ENCODE measurements around the gene NEURL1B. TPM values are rescaled to one million over a fixed set of nuclear protein-coding genes. Genes with fewer than 3 reads are reported as not detected.

The NEURL1B gene
- total RNA-seq, 4 donors from 2014 or later = 33.6 to 98.8 (median 93.2) TPM

DNA sequence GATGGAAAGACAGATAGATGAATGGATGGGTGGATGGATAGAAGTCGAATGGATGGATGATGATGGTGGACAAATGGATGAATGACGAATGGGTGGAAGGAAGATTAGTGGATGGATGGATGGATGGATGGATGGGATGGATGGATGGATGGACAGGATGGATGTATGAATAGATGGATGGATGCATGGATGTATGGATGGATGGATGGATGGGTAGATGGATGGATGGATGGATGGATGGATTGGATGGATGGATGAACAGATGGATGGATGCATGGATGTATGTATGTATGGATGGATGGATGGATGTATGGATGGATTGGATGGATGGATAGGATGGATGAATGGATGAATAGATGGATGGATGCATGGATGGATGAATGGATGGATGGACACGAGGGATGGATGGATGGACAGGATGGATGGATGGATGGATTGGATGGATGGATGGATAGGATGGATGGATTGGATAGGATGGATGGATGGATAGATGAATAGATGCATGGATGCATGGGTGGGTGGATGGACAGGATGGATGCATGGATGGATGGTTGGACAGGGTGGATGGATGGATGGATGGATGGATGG is 77.6 kb downstream of the NEURL1B start:
- no peaks in the 10 kb centered on the region for H3K36me3 ChIP-seq
- H3K4me1 ChIP-seq = peaks cover 0 to 65% (median 30%) of the 10 kb centered on the region in 4 donors
- WGBS, 2 donors = 98 to 99% methylated on average over 3 of the region's 3 CpGs
- TF ChIP-seq, protein P1, sequence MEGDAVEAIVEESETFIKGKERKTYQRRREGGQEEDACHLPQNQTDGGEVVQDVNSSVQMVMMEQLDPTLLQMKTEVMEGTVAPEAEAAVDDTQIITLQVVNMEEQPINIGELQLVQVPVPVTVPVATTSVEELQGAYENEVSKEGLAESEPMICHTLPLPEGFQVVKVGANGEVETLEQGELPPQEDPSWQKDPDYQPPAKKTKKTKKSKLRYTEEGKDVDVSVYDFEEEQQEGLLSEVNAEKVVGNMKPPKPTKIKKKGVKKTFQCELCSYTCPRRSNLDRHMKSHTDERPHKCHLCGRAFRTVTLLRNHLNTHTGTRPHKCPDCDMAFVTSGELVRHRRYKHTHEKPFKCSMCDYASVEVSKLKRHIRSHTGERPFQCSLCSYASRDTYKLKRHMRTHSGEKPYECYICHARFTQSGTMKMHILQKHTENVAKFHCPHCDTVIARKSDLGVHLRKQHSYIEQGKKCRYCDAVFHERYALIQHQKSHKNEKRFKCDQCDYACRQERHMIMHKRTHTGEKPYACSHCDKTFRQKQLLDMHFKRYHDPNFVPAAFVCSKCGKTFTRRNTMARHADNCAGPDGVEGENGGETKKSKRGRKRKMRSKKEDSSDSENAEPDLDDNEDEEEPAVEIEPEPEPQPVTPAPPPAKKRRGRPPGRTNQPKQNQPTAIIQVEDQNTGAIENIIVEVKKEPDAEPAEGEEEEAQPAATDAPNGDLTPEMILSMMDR (IDR thresholded peaks at IDR 0.05) = no peak
- TF ChIP-seq POLR2A (IDR thresholded peaks at IDR 0.05) = no peak
- no peak overlapping the region for H3K27ac ChIP-seq
- DNase-seq (ENCODE audit: low spot score in 2 of 2) = no peak
- no peaks in the 10 kb centered on the region for H3K9me3 ChIP-seq
- no peak overlapping the region for H3K4me3 ChIP-seq
- no peaks in the 10 kb centered on the region for H3K27me3 ChIP-seq

DNA sequence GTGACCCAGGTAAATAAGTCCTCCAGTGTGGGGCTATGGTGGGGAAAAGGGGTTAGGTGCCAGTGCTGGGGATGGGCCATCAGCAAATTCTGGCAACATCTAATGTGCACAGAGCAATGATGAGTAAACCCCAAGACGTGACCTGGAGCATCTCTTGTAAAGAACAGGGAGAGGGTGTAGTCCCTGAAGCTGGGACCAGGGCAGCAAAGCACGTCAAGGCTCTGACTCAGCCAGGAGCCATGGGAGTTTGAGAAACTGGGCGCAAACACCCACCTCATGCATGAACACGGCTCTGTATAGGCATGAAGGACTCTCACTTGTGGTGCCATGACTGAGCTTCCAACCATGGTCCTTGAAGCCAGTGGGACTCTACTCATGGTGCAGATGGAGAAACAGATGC is 78.1 kb downstream of the NEURL1B start:
- TF ChIP-seq EP300 (IDR thresholded peaks at IDR 0.05) (no peak), POLR2A (IDR thresholded peaks at IDR 0.05) (no peak)
- TF ChIP-seq, protein P1 (IDR thresholded peaks at IDR 0.05) = no peak
- H3K36me3 ChIP-seq = no peaks in the 10 kb centered on the region
- H3K4me1 ChIP-seq = peaks cover 0 to 65% (median 28%) of the 10 kb centered on the region in 4 donors
- H3K27me3 ChIP-seq = no peaks in the 10 kb centered on the region
- no peak for DNase-seq (ENCODE audit: low spot score in 2 of 2)
- WGBS, 2 donors = 93 to 95% methylated on average over 4 of the region's 4 CpGs
- H3K9me3 ChIP-seq = no peaks in the 10 kb centered on the region
- no peak overlapping the region for H3K27ac ChIP-seq
- H3K4me3 ChIP-seq = no peak overlapping the region

DNA sequence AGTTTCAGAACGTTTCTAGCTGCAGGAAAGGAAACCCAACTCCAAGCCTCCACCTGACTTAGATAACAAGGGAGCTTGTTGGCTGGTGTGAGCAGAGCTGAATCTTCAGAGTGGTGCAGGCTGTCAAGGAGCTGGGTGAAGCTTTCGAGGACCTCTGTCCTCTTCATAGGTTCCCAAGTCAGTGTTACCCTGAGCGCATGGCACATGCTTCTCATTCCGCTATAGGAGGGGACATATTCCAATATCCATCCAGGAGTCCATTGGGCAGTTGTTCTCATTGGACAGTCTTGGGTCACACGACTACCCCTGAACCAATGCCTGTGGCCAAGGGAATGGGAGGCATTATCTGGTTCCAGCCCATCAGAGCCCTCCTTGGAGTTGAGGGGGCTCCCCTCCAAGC is 79.6 kb downstream of the NEURL1B start:
- H3K27ac ChIP-seq = peak overlapping the region in 3 of 4 donors; percentile 54 to 84 (median 84)
- H3K27me3 ChIP-seq = no peaks in the 10 kb centered on the region
- no peak overlapping the region for H3K4me3 ChIP-seq
- no peaks in the 10 kb centered on the region for H3K36me3 ChIP-seq
- no peaks in the 10 kb centered on the region for H3K9me3 ChIP-seq
- 76 to 80% methylated on average over 5 of the region's 5 CpGs for WGBS, 2 donors
- DNase-seq (ENCODE audit: low spot score in 2 of 2) = no peak
- H3K4me1 ChIP-seq = peaks cover 0 to 62% (median 22%) of the 10 kb centered on the region in 4 donors
- TF ChIP-seq EP300 (IDR thresholded peaks at IDR 0.05) = no peak

DNA sequence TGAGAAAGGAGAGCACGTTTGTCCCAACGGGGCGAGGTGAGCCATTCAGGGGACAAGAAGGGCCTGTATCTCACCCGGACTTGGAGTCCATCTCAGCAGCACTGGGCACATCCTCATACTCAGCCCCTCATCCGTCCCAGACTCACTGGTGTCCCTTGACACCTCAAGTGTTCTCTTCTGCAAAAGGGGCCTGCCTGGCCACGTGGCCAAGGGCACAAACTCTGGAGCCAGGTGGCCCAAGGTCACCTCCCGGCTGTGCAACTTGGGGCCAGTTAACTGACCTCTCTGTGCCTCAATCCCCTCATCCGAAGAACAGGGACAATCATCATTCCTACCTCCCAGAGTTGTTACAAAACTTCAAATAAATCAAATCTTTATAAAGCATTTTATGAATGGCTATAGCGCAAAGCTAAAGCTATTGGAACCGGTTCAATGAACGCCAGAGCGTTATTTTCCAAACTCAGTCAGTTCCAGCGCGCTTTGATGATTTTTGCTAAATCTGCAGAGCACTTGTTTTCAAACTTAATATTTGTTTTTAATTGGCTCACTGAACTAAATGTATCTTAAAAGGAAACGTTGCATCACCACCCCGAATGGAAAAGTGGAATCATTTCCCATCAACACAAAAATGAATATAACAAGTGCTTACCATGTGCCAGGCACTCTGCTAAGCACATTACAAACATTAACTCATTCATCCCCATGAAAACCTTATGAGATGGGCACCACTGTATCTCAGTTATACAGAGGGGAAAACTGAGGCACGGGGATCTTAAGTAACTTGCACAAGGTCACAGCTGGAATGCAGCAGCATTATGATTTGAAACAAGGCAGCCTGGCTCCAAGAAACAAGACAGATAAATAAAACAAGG is 80.6 kb downstream of the NEURL1B start:
- Histone ChIP-seq H3K27ac (peak overlapping the region; percentile 26 to 84 (median 69)), H3K27me3 (no peaks in the 10 kb centered on the region), H3K4me1 (peaks cover 0 to 53% (median 21%) of the 10 kb centered on the region in 4 donors), H3K36me3 (no peaks in the 10 kb centered on the region), H3K4me3 (no peak overlapping the region), H3K9me3 (no peaks in the 10 kb centered on the region)
- peak in 1 of 2 donors; percentile 82 for DNase-seq (ENCODE audit: low spot score in 2 of 2)
- TF ChIP-seq POLR2A (IDR thresholded peaks at IDR 0.05) = no peak
- TF ChIP-seq EP300 (IDR thresholded peaks at IDR 0.05) = peak; percentile 97
- TF ChIP-seq, protein P1 (IDR thresholded peaks at IDR 0.05) = peak in 1 of 5 experiments; percentile 21
- WGBS, 2 donors = 27 to 36% methylated on average over 17 of the region's 17 CpGs

DNA sequence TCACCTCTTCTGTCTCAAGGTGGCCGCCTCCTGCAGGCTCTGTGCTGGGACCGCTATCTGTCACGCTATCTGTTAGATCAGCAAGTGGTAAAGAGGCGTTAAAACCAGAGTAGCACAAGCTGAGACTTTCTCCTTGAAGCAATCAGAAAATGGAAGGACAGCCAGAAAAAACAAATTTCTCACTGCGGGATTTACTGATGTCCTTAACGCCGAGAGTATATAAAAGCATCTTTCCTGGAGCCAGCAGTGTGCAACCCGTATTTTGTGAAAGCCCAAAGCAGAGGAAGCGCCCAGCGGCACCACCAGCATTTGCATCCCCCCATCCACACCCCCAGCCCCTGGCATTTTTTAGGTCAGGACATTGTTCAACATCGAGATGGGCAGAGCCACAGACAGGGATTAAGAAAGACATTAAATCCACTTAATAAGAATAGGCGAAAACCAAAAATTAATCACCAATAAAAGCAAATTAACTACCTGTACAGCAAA is 81.3 kb downstream of the NEURL1B start:
- no peak overlapping the region for H3K4me3 ChIP-seq
- 43 to 48% methylated on average over 12 of the region's 12 CpGs for WGBS, 2 donors
- H3K9me3 ChIP-seq = no peaks in the 10 kb centered on the region
- no peaks in the 10 kb centered on the region for H3K27me3 ChIP-seq
- no peaks in the 10 kb centered on the region for H3K36me3 ChIP-seq
- peaks cover 0 to 46% (median 21%) of the 10 kb centered on the region in 4 donors for H3K4me1 ChIP-seq
- DNase-seq (ENCODE audit: low spot score in 2 of 2) = no peak
- TF ChIP-seq POLR2A (IDR thresholded peaks at IDR 0.05) = no peak
- TF ChIP-seq, protein P1 (IDR thresholded peaks at IDR 0.05) = no peak
- no peak for TF ChIP-seq EP300 (IDR thresholded peaks at IDR 0.05)
- peak overlapping the region; percentile 26 to 84 (median 69) for H3K27ac ChIP-seq

All from tibial nerve (tissue), 4 donors.